ENCODE measurements around the gene ZSCAN10.
A peak's percentile ranks its signal among the peaks of the same experiment; 100 is the strongest.
"Not testable (repeated sequence)": the region's sequence is repeated elsewhere in the genome, so short reads cannot be mapped to it uniquely, and the experiment has no call there.

The ZSCAN10 gene

GRCh38 chr16:3085868-3086595, 13.1 kb downstream of the ZSCAN10 start:
- DNase-seq (ENCODE audit: low spot score), result no peak

DNA sequence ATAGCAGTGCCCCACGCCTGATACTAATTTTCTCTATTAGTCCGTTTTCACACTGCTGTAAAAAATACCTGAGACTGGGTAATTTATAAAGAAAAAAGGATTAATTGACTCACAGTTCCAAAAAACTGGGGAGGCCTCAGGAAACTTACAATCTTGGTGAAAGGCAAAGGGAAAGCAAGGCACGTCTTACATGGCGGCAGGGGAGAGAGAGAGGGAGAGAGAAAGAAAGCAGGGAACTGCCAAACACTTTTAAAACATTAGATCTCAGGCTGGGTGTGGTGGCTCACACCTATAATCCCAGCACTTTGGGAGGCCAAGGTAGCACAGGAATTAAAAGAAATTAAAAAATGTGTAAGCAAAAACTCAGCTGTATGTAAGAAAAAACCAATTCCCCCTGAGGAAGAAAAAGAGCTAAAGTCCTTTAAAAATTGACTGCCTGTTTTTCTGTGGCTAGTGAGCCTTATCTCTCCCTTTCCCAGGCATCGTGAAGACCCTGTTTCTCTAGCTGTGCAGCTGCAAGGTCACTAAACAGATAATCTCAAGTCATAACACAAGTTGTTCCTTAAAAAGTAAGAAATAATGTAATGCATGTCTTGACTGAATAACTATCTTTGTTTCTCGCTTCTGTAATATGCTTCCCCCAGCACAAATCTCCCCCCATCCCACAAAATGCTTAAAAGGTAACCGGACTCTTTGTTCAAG, 14.0 kb downstream of the ZSCAN10 start:
- no peak for DNase-seq (ENCODE audit: low spot score)

GRCh38 chr16:3084491-3084890, 14.6 kb downstream of the ZSCAN10 start:
- no peak for DNase-seq (ENCODE audit: low spot score)

DNA sequence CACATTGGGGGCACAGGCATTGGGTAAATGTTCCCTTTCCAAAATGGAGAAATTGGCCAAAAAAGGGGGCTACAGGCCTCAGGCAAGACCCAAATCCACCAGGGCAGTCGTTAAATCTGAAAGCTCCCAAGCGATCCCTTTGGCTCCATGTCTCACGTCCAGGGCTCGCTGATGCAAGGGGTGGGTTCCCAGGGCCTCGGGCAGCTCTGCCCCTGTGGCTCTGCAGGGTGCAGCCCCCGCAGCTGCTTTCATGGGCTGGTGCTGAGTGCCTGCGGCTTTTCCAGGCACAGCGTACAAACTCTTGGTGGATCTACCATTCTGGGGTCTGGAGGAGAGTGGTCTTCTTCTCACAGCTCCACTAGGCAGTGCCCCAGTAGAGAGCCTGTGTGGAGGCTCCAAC, 15.7 kb downstream of the ZSCAN10 start:
- not testable (repeated sequence) for DNase-seq (ENCODE audit: low spot score)

DNA sequence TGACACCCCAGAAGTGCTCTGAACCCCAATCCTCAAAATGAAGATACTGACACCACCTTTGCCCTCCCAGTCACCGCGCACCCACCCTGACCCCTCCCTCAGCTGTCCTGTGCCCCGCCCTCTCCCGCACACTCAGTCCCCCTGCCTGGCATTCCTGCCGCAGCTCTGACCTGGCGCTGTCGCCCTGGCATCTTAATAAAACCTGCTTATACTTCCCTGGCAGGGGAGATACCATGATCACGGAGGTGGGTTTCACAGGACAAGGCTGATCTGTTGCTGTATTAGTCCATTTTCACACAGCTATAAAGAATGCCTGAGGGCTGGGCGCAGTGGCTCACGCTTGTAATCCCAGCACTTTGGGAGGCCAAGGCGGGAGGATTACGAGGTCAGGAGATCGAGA, 17.1 kb downstream of the ZSCAN10 start:
- DNase-seq (ENCODE audit: low spot score), result not testable (repeated sequence)

DNA sequence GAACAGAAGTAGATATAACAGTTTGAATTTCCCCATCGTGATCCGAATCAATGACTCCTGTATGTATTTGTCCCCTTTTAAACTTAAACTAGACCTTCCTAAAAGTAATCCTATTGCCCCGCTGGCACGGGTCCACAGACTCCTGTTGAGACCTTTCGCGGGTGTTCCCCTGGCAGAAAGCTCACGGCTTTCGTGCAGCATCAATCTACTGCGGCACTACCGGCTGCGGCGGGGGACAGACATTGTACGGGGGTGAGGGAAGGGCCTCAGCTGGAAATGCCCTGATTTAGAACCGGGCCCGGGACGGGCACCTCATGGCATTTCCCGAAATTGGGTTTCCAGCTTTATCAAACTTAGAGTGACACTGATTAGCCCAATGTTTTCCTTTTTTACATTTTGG, 19.1 kb downstream of the ZSCAN10 start:
- DNase-seq (ENCODE audit: low spot score), result no peak

- no peak for DNase-seq (ENCODE audit: low spot score)
Observed at GRCh38 chr16:3076577-3076976, 22.5 kb downstream of the ZSCAN10 start.

DNA sequence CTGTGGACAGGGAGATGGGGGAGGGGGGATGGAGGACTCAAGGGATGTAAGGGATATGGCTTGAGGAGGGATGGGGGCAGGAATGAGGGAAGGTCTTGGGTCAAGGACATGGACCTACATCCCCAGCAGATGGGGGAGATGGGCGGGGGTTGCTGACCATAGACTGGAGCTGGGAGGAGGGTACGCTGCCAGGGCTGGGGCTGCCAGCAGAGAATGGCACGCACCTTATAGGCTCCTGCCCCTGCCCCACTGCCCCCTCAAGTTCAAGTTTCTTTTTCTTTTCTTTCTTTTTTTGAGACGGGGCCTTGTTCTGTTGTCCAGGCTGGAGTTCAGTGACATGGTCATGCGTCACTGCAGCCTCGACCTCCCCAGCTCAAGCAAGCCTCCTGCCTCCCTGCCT, 23.1 kb downstream of the ZSCAN10 start:
- not testable (repeated sequence) for DNase-seq (ENCODE audit: low spot score)

DNA sequence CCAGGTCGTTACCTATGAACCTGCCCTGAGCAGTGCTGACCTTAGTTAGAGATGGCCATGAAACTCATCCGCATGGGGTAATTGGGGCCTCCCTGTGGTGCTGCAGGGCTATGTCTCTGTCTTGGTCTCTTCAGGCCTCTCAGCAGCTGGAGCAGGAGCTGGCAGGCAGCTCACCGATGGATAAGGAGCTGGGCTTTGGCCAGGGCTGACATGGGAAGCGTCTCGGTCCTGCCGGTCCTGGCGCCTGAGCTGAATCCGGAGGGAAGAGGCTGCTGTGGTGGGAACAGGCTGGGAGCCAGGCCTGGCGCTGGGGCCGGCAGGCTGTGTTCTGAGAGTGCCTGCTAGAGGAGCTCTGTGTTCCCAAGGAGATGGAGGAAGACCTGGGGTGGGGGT, 23.6 kb downstream of the ZSCAN10 start:
- DNase-seq (ENCODE audit: low spot score), result no peak

DNA sequence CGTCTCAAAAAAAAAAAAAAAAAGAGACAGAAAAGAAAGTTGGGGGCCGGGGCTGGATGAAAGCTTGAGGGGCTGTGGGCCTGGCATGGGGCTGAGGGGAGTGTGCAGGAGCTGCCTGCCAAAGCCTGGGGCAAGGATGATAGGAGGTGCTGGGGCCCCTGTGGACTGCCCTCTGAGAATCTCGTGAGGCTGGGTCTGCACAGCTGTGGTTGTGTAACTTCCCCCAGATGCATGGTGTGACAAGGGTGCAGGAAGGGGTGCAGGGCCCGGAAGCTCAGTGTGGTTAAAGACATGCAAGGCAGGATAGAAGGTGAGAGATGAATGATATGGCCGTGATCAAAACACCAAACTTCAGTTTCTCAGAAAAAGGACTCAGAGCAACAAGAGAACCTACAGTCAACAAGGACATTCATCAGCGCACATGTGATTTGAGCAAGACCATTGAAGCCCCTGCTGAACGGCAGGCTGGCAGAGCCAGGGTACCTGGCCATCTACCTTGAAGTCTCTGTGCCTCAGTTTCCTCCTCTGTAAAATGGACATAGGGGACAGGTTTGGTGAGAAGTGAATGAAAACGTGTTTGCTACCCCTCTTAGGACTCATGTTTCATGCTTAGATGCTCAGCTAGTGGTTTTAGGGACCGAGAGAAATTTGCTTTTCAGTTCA, 24.1 kb downstream of the ZSCAN10 start:
- DNase-seq (ENCODE audit: low spot score), result peak; percentile 68

DNA sequence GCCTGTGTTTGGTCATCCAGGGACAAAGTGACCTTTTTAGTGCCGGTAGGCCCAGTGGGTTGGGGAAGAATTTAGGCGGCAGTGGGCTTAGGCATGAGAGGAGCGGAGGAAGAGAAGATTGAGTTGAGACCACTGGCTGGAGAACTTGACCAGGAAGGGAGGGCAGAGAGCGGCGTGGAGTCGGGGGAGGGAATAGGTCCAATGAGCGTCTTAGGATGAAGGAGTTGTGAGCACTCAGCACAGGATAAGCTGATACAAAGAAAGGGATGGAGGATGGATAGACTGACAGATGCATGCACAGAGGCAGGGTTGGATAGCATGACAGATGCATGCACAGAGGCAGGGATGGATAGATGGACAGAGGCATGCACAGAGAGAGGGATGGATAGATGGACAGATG, 25.6 kb downstream of the ZSCAN10 start:
- DNase-seq (ENCODE audit: low spot score), result no peak

DNA sequence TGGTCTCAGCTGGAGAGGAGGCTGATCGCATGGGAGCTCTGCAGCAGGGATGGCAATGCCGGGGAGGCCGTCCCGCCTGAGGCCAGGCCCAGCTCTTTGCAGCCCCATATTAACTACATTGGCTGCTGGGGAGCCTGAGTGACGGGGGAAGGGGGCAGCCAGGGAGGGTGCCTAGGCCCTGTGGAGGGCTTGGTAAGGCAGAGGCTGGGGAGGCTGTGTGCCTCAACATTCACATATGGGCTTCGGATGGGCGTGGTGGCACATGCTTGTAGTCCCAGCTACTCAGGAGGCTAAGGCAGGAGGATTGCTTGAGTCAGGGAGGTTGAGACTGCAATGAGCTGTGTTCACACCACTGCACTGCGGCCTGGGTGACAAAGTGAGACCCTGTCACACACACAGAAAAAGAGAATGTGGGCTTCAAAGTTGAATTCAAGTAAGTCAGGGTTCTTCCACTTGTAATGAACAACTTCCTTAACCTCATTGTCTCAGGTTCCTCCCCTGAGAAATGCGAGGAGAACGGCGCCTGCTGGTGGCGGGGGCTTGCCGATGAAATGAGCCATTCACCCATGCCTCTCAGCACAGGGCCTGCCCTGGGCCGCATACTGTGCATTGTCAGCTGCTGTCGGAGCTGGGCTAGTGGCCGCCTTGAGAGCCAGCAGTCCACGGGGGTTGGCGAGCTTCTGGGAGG, 26.4 kb downstream of the ZSCAN10 start:
- DNase-seq (ENCODE audit: low spot score), result not testable (repeated sequence)

DNA sequence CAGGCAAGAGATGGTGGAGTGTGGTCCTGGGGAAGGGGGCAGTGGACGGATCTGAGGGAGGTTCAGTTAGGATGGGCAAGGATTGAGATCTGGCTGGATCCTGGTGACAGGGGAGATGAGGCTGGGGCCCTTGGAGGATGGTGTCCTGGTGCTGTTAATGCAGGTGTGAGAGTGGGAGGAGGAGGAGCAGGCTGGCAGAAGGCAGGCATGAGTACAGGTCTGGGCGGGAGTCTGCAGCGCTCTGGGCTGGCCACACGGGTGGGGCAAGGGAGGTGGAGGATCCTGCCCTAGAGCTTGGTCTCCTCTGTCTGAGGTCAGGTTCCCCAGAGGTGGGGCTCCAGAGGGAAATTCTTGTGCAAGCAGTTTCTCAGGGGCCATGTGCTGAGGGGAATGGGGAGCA, 26.9 kb downstream of the ZSCAN10 start:
- DNase-seq (ENCODE audit: low spot score), result not testable (repeated sequence)

DNA sequence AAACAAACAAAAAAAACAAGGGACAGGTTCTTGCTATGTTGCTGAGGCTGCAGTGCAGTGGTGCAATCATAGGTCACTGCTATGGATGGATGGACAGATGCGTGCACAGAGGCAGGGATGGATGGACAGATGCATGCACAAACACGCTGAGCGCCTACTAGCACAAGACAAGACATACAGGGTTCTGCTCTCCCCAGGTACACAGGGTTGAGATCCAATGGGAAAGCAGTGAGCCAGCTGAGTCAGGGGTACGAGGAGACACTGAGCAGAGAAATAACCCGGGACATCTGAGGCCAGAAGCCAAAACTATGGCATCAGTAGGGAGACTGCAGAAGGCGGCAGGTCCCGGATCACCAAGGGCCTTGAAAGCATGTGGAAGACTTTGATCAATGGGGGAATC, 27.4 kb downstream of the ZSCAN10 start:
- no peak for DNase-seq (ENCODE audit: low spot score)

GRCh38 chr16:3070608-3071111, 28.4 kb downstream of the ZSCAN10 start:
- DNase-seq (ENCODE audit: low spot score), result no peak

DNA sequence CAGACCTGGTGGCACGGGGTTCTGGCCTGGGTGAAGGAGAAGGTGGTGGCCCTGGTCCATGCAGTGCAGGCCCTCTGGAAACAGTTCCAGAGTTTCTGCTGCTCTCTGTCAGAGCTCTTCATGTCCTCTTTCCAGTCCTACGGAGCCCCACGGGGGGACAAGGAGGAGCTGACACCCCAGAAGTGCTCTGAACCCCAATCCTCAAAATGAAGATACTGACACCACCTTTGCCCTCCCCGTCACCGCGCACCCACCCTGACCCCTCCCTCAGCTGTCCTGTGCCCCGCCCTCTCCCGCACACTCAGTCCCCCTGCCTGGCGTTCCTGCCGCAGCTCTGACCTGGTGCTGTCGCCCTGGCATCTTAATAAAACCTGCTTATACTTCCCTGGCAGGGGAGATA, 29.9 kb downstream of the ZSCAN10 start:
- DNase-seq (ENCODE audit: low spot score), result not testable (repeated sequence)

DNA sequence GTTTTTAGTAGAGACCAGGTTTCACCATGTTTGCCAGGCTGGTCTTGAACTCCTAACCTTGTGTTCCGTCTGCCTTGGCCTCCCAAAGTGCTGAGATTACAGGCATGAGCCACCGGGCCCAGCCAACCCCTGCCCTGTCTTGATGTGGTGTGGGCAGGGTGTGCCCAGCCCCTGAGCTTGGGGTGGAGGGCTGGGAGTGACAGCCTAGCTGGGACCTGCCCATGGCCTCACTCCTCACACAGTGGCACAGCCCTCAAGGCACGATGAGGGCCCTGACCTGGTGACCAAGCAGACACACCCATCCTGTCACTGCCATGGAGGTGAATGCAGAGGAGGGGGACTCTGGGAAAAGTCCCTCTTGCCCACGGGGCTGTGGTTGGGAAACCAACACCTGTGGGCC, 30.6 kb downstream of the ZSCAN10 start:
- no peak for DNase-seq (ENCODE audit: low spot score)

DNA sequence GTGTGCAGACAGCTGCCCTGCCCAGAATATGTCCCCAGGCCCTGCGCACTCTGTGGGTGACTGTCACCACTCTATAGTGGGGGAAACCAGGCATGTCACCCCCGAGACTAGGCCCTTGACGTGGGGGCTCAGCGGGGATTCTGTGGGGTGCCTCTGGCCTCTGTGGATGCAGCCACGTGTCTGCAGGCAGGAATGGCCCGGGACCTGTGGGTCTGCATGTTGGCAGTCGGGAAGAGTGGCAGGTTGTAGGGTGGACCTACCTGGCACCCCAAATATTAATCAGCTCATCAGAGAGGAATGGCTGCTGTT, 32.7 kb downstream of the ZSCAN10 start:
- no peak for DNase-seq (ENCODE audit: low spot score)

DNA sequence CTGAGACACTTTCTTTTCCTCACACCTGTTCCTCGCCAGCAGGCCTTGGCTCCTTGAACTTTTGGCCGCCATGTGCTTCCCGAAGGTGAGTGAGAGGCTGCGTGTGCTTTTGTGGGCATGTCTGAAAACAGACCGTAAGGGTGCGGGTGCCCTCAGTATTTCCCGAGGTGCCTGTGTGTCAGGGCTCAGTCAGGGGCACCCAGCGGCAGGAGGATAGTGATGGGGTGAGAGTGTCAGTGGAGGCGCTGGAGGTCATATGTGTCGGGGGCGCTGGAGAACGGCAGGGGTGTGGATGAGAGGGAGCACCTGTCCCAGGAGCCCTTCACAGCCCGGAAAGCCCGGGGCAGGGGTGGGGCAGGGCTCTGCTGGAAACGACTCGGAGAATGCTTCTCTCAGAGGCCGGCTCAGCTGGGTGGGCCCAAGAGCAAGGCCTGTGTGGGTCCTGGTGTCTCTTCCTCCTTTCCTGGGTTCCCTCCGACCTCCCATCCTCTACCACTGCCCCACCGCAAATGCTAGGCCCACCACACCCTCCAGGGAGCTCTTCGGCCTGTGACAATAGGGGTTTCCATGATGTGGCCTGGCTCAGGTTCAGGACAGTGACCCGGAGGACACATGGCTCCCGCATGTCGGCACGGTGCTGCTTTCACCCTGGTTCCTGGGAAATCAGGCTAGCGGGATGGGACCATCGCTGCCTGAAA, 33.2 kb downstream of the ZSCAN10 start:
- no peak for DNase-seq (ENCODE audit: low spot score)

DNA sequence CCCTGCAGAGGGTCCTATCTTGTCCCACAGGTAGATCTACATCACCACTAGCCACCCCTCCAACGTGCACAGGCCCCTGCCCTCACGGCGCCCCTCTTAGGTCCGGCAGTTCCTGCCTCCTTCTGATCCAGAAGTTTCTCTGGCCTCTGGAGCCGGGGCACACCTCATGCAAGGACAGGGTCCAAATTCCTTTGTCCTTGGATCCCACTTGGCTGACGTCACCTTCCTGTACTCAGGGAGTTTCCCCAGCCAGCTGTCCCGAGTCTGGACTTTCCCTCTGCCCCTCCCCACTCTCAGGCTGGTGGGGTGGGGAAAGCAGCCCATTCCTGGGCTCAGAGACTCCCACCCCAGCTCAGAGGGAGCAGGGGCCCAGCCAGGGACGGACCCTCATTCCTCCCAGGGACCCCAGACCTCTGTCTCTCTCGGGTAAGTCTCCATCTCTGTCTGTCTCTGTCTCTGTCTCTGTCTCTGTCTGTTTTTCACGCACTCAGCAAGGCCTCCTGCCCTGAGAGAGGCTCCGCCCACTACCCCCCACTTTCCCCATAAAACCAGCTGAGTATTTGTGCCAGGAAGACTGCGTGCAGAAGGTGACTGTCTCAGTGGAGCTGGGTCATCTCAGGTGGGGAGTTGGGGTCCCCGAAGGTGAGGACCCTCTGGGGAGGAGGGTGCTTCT, 33.9 kb downstream of the ZSCAN10 start, which contains the start of gene IL32:
IL32 (plus strand) TSS at position 572 of the 673 bp plus-strand sequence. CDS start 172 bp downstream, outside the sequence.
- no peak for DNase-seq (ENCODE audit: low spot score)

Measured in NAMALWA (cell line).